Right atrium auricular region (tissue), 2 donors: ENCODE results near the gene CSK. TPM values are rescaled to one million over a fixed set of nuclear protein-coding genes. Genes with fewer than 3 reads are reported as not detected.

Experiments used
- DNase-seq: peaks from one replicate; pipeline ENCODE4 v3.0.0-alpha.2; 2019; ENCODE audit warnings: low spot score
- H3K27ac ChIP-seq, 2 donors: fragments of 200-600 bp; sonication (generic); 1 replicate in 1 of 2; 2 replicates in 1 of 2; pipeline ENCODE4 v1.5.1; 2016 to 2019
- H3K27me3 ChIP-seq, 2 donors: fragments of 200-600 bp; sonication (generic); one replicate each; pipeline versions ENCODE4 v1.5.1 to v1.6.0; 2017 to 2019
- H3K36me3 ChIP-seq: fragments of 200-600 bp; sonication (generic); one replicate; pipeline ENCODE4 v1.5.1; 2016
- H3K4me1 ChIP-seq, 2 donors: fragments of 200-600 bp; sonication (generic); one replicate each; pipeline versions ENCODE4 v1.5.1 to v1.6.0; 2017 to 2019
- H3K4me3 ChIP-seq, 2 donors: fragments of 200-600 bp; sonication (generic); 1 replicate in 1 of 2; 2 replicates in 1 of 2; pipeline ENCODE4 v1.5.1; 2017 to 2019; ENCODE audit warnings: mild to moderate bottlenecking in 1 of 2, moderate library complexity in 1 of 2
- H3K9me3 ChIP-seq, 2 donors: fragments of 200-600 bp; sonication (generic); one replicate each; pipeline ENCODE4 v1.5.1; 2019
- total RNA-seq, 2 donors: library from RNA; depleted of rRNA; stranded (reverse); fragments of >200 nt; gene quantifications; one replicate each; pipeline ENCODE4 v1.1.0, GENCODE V29; 2016
- TF ChIP-seq, protein P1 (sequence below), 2 donors: fragments of 200-600 bp; sonication (generic); IDR thresholded peaks; one replicate each; pipeline ENCODE4 v1.5.1; 2019; ENCODE audit warnings: antibody characterized with exemption in 2 of 2

Gene CSK
- total RNA-seq, 2 donors from 2014 or later: 25.6 to 26.8 TPM

DNA sequence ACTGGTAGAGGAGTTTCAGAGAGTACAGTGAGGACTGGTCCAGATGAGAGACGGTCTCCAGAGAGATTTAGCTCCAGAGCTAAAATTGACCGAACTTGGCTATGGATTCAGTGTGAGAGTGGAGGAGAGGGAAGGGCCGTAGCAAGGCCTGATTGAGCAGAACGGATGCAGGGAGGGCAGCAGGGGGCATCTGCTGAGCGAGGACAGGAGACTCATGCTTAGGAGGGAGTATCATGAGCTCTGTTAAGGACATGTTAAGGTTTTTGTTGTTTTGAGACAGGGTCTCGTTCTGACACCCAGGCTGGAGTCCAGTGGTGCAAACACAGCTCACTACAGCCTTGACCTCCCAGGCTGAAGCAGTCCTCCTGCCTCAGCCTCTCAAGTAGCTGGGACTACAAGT lies 23.1 kb downstream of the CSK start:
- TF ChIP-seq, protein P1, sequence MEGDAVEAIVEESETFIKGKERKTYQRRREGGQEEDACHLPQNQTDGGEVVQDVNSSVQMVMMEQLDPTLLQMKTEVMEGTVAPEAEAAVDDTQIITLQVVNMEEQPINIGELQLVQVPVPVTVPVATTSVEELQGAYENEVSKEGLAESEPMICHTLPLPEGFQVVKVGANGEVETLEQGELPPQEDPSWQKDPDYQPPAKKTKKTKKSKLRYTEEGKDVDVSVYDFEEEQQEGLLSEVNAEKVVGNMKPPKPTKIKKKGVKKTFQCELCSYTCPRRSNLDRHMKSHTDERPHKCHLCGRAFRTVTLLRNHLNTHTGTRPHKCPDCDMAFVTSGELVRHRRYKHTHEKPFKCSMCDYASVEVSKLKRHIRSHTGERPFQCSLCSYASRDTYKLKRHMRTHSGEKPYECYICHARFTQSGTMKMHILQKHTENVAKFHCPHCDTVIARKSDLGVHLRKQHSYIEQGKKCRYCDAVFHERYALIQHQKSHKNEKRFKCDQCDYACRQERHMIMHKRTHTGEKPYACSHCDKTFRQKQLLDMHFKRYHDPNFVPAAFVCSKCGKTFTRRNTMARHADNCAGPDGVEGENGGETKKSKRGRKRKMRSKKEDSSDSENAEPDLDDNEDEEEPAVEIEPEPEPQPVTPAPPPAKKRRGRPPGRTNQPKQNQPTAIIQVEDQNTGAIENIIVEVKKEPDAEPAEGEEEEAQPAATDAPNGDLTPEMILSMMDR (IDR thresholded peaks at IDR 0.05): no peak
- H3K4me3 ChIP-seq: no peak overlapping the region
- no peak for DNase-seq
- H3K36me3 ChIP-seq: peaks cover 27% of the 10 kb centered on the region
- H3K27ac ChIP-seq: peak overlapping the region; percentile 34 to 48
- no peaks in the 10 kb centered on the region for H3K27me3 ChIP-seq
- no peaks in the 10 kb centered on the region for H3K9me3 ChIP-seq
- peaks cover 0 to 20% of the 10 kb centered on the region in 2 donors for H3K4me1 ChIP-seq

DNA sequence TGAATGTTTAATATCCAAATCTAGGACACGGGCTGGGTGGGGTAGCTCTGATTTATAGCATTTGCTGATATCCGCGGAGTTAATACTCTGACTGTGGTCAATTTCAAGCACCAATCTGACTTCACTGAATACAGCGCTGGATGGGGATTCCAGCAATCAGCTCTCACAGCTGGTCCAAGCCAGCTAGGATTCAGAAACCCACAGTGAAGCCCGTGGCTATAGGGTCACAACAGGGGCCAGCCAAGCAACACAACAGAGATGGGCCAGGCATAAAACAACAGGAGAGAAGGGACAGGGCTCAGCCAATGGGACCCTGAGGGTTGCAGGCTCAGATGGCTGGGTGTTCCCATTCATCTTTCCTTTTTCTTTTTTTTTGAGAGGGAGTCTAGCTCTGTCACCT lies 25.4 kb downstream of the CSK start:
- no peak overlapping the region for H3K4me3 ChIP-seq
- no peak for DNase-seq

DNA sequence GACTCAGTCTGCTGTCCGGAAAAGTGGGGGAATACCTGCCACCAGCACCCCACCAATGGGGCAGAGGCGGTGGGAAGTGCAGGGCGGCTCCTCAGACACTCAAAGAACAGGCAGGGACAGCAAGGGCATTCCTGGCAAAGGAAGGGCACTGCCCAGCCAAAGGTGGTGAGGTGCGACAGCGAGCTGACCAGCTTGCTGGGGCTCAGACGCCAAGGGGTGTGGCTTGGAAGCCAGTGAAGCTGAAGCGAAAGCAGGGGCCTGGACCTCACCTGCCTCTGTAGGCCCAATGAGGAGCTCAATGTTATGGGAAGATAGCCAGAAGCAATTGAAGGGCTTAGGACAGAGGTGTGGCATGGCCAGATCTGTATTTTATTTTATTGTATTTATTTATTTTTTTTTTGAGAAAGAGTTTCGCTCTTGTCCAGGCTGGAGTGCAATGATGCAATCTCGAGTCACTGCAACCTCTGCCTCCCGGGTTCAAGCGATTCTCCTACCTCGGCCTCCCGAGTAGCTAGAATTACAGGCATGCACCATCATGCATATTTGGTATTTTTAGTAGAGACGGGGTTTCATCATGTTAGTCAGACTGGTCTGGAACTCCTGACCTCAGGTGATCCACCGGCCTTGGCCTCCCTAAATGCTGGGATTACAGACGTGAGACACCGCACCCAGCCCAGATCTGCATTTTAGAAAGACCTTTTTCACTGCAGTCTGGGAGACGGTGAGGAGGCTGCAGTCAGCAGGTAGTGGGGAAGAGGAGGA lies 26.4 kb downstream of the CSK start:
- H3K27ac ChIP-seq: peak overlapping the region; percentile 19 to 50
- peaks cover 0 to 10% of the 10 kb centered on the region in 2 donors for H3K4me1 ChIP-seq
- no peaks in the 10 kb centered on the region for H3K9me3 ChIP-seq
- no peak for DNase-seq
- TF ChIP-seq, protein P1 (IDR thresholded peaks at IDR 0.05): no peak
- H3K4me3 ChIP-seq: no peak overlapping the region
- H3K36me3 ChIP-seq: no peaks in the 10 kb centered on the region
- no peaks in the 10 kb centered on the region for H3K27me3 ChIP-seq

More for the DNA sequence above, 25.4 kb downstream of the CSK start:
- Histone ChIP-seq H3K9me3 (no peaks in the 10 kb centered on the region), H3K27ac (peak overlapping the region; percentile 19 to 50), H3K36me3 (peaks cover 9% of the 10 kb centered on the region), H3K4me1 (peaks cover 0 to 10% of the 10 kb centered on the region in 2 donors), H3K27me3 (no peaks in the 10 kb centered on the region)
- TF ChIP-seq, protein P1 (IDR thresholded peaks at IDR 0.05): no peak

DNA sequence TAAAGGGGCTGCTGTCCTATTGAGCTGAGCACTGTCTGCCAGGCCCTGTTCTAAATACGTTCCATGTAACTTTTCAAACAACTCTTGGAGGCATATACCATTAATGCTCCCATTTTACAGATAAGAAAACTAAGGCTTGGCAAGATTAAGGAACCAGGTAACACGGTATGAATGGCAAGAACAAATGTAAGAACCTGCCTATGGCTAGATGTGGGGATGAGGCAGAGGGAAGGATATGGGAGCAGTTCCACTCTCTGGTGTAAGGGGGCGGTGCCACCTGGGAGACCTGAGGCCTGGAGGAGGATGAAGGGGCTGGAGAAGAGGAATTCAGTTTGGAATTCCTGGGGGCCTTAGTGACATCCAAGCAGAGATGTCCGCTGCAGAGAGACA lies 27.0 kb downstream of the CSK start:
- Histone ChIP-seq H3K27me3 (no peaks in the 10 kb centered on the region), H3K4me3 (no peak overlapping the region), H3K36me3 (no peaks in the 10 kb centered on the region), H3K9me3 (no peaks in the 10 kb centered on the region), H3K4me1 (peaks cover 0 to 10% of the 10 kb centered on the region in 2 donors), H3K27ac (peak overlapping the region in 1 of 2 donors; percentile 18)
- no peak for DNase-seq
- TF ChIP-seq, protein P1 (IDR thresholded peaks at IDR 0.05): no peak

DNA sequence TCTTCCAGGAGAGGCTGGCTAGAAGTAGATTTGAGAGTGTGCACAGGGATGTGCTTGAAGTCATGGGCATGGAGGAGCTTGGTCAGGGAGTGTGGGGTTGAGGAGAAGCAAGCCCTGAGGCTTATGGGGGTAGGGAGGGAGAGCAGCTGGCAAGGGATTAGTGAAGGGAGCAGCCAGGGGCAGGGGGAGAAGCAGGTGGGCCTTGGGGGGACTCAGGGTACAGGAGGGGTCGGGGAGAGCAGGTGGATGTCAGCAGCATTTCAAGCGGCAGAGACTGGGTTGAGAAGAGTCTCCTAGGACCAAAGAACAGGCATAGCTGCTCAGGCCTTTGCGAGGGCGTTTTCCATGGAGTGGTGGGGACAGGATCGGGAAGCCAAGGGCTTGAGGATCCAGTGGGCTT lies 27.4 kb downstream of the CSK start:
- Histone ChIP-seq H3K9me3 (no peaks in the 10 kb centered on the region), H3K4me3 (no peak overlapping the region), H3K36me3 (no peaks in the 10 kb centered on the region), H3K27me3 (no peaks in the 10 kb centered on the region), H3K27ac (no peak overlapping the region), H3K4me1 (peaks cover 0 to 10% of the 10 kb centered on the region in 2 donors)
- TF ChIP-seq, protein P1 (IDR thresholded peaks at IDR 0.05): no peak
- no peak for DNase-seq
